ENCODE data around the gene ZNF547.

The ZNF547 gene

DNA sequence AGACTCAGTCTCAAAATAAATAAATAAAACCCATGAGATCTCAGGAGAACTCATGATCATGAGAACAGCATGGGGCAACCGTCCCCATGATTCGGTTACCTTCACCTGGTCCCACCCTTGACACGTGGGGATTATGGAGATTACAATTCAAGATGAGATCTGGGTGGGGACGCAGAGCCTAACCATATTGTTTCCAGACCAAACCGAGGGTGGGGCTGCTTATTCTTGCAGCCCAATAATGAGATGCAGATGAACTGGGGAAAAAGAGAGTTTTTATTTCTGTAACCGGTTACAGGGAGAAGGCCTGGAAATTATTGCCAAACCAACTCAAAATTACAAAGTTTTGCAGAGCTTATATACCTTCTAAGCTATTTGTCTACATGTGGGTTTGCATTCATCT is 12.8 kb downstream of the ZNF547 start:
- no peak for DNase-seq

DNA sequence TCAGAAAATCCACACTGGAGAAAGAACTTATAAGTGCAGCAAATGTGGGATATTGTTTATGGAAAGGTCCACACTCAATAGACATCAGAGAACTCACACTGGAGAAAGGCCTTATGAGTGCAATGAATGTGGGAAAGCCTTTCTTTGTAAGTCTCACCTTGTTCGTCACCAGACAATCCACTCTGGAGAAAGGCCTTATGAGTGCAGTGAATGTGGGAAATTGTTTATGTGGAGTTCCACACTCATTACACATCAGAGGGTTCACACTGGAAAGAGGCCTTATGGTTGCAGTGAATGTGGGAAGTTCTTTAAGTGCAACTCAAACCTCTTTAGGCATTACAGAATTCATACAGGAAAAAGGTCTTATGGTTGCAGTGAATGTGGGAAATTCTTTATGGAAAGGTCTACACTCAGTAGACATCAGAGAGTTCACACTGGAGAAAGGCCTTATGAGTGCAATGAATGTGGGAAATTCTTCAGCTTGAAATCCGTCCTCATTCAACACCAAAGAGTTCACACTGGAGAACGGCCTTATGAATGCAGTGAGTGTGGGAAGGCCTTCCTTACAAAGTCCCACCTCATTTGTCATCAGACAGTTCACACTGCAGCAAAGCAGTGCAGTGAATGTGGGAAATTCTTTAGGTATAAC is 14.3 kb downstream of the ZNF547 start:
- DNase-seq, result no peak

DNA sequence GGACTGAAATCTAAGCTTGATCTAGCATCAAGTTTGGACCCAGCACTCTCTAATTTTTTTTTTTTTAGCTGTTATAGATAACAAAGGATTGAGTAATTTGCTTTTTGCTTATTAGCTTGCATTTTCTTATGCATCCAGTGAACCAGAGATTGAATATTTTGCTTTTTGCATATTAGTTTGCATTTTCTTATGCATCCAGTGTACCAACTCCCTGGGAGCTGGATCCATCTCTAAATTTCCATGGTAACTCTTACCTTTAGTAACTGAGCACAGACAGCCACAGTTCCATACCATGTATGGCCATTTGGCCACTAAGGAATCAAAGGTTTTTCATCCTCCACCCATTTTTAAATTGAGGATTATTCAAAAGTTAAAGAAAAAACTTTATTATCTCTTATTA is 17.6 kb downstream of the ZNF547 start:
- no peak for DNase-seq

DNA sequence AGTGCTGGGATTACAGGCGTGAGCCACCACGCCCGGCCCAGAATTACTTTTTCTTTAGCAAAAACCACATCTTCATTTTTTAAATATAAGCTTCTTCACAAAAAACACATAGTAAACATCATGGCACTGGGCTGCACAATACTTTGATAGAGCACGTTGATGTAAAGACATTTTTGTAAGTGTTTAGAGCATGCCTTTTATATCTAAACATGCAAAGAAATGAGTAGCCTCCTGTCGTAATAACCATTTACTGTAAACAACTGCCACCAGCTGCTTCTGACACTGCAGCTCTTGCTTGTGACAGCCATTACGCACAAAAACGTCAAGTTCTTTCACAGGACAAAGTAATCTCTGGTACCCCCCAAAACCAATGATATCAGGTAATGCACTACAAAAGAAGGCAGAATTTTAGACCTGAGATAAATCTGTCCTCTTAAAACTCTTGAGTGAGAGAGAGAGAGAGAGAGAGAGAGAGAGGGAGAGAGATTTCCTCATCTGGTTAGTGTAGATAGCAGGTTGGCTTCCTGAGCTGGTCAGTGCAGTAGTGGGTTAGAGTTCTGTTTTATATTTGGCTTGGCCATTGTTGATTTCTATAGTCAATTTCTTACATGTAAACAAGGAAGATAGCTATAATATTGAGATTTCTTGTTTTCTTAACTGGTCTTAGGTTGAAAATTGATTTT is 19.6 kb downstream of the ZNF547 start:
- no peak for DNase-seq

DNA sequence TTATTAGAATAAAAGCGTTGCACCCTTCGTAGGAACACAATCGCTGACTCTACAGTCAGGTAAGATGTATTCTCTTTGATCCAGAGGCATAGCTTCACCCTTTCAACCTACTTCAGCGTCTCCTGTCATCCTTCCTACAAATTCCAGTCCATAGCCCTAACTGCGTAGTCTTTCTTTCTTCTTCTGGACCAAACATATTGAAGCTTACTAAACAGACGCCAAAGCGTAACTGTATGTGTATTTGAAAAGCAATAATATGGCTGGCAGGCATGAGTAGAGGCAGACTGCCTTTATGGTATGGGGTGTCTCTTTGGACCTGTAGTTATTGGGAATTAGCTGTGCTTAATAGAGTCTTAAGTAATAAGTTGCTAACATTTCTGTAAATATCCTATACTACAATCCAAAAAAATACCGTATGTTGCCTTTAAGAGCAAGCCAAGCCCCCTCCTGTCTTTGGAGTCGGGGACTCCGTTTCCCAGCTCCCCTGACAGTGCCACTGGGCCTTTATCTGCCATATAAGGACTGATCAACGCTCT is 25.9 kb downstream of the ZNF547 start:
- no peak for DNase-seq

DNA sequence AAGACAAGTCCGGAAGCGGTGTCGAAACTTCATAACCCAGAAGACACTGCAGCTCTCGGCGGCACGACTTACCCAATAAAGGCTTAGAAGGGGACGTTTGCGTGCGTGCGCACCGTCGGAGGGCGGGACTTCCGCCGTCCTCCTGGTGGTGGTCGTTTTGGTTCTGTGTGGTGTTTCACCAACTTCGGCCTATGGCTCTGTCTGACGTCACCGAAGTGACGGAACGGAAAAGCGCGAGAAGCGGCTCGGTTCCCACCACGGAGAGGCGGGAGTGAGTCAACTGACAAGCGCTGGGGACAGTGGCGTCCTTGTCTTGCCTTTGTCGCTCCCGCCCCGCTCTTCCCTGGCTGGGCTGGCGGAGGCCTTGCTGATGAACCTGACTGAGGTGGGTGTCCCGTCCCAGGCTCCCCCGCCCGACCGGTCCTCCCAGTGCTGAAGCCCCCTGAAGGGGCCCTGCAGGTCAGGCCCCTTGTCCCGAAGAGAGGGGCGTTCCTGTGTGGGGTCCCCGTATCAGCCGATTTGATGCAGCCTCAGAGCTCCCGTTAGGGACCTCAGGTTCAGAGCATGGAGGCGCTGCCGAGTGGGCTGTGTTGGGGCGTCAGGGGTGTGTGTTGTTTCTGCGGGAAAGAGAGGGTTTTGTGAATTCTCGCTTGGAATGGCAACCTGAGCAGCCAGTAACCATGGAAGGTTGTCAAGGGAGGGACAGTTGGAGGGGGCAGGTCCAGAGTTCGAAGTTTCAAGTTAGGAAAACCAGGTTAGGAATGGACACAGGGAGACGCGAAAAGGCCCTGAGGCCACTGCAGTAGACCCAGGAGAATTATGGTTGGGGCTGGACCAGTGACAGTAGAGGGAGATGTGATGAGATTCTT is 26.6 kb downstream of the ZNF547 start, which contains the start of gene ZNF548:
Gene ZNF548, plus strand, starts transcription at position 125 of the 869 bp plus-strand sequence. Its CDS starts 246 bp downstream, at position 371.
- peak; percentile 98 for DNase-seq

DNA sequence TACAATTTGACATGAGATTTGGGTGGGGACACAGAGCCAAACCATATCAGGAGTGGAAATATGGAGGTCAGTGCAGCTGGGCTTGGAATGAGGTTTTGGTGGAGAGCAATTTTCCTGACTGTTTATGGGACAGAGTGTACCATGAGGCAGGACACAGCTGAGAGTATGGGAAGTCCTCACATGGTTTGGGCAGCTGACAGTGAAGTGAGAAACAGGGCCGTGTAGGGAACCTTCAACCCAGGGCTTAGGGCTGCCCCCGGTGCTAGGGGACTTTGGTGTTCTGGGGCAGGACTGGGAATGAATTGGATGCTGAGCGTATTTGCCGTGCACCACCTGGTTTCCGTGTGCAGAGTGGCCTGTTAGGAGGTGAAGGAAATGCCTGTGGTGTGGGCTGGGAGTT is 32.4 kb downstream of the ZNF547 start:
- no peak for DNase-seq

DNA sequence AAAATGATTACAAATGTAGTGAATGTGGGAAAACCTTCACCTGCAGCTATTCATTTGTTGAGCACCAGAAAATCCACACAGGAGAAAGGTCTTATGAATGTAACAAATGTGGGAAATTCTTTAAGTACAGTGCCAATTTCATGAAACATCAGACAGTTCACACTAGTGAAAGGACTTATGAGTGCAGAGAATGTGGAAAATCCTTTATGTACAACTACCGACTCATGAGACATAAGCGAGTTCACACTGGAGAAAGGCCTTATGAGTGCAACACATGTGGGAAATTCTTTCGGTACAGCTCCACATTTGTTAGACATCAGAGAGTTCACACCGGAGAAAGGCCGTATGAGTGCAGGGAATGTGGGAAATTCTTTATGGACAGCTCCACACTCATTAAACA is 35.5 kb downstream of the ZNF547 start:
- DNase-seq, result no peak

DNA sequence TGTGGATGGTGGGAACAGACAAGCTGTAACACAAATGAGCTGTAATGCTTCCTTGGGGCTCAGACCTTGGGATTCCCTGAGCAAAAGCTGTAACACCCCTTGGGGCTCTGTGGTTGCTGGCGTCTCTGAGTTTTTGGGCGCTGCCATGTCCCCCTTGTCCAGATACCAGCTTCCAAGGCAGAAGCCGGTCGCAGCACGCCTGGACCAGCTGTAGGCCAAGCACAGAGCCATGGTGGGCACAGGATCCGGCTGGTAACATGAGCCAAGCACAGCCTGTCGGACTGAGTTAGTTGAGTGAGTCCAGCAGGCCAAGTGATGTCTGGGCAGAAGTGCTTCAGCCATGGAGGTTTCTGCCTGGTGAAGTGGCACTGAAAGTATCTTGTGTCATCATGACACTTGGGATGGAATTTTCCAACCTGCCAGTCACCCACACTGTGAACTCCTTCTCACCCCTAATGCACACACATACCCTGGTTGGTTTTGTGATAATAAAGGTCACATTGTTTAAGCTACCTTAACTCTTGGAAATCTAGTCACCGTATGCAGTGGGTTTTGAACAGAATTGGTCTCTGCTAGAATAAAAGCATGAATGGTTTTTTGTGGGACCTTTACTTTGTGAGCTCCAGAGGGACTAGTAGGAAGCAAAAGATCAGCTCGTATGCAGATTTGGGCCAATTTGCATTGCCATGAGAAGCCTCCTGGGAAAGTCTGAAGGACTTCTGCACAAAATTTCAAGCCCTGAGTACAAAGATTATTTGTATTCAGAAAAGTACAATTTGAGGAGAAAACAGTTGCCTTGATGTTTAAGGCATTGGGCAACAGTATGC is 40.6 kb downstream of the ZNF547 start:
- no peak for DNase-seq

DNA sequence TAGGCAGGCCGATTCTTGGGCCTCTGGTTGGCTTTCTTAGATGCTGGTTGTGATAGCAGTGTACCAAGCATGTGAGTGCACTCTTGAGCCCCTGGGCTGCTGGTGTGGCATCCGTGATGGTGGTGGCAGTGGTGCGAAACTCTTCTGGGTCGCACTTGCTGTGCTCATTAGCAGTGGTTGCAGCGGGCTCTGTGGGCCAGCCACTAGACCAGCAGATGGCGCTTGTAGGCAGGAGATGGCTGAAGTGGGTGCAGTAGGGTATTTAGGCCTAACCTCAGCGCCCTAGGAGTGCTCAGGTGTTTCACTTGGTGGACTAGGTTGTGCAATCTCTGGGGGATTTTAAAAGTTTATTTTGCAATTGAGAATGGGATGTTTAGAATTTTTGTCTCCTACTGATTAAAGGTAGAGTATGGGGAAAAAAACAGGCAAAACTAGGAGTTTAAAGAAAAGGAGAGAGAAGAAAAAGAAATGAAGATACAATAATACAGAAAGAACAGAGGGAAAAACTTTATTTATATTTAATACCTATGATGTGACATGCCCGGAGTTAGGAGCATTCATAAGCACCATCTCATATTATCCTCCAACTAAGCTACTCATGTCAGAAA is 43.3 kb downstream of the ZNF547 start:
- DNase-seq, result peak; percentile 72

DNA sequence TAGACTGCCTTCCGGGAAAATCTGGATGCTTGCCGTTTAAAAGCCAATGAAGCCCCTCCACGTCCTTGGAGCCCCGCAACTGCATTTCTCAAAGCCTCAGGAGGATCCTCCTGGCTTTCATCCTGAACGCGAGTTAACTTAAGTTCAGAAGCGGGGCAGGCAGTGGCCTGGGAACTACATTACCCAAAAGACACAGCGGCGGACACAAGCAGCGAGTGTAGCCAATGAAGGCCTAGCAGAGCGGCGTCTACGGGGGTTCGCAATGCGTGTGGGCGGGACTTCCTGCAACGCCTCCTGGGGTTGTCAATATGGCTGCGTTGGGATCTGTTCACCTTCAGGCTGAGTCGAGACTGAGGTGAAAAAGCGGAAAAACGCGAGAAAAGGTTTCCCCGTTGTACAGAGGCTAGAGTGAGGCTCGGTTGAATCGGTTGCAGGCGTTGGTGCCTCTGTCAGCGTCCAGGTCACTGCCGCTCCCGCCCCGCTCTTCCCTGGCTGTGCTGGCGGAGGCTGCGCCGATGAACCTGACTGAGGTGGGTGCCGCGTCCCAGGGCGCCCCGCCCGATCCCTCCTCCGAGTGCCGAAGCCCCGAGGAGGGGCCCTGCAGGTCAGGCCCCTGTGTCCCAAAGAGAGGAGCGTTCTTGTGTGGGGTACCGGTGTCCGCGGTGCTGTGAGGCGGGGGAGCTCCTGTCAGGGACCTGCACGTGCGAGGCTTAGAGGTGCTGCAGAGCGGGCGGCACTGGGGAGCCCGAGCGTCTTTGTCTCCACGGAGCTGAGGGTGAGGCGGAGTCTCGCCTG is 47.7 kb downstream of the ZNF547 start, which contains the start of gene ZNF17:
Gene ZNF17, plus strand, starts transcription at position 285 of the 795 bp plus-strand sequence. CDS start 2,455 bp downstream, outside the sequence.
- peak; percentile 92 for DNase-seq

DNA sequence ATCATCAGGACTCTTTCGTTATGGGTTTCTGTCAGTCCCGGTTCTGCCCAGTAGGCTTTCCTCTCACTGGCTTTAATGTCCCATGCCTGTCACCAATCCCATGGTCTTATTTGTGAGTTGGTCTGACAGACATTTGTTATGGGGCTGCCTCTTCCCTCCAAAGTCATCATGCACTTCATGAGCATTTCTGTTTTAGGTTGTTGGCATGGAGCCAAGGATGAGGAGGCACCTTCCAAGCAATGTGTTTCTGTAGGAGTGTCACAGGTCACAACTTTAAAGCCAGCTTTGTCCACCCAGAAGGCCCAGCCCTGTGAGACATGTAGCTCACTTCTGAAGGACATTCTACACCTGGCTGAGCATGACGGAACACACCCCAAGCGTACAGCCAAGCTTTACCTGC is 56.1 kb downstream of the ZNF547 start:
- DNase-seq, result no peak

DNA sequence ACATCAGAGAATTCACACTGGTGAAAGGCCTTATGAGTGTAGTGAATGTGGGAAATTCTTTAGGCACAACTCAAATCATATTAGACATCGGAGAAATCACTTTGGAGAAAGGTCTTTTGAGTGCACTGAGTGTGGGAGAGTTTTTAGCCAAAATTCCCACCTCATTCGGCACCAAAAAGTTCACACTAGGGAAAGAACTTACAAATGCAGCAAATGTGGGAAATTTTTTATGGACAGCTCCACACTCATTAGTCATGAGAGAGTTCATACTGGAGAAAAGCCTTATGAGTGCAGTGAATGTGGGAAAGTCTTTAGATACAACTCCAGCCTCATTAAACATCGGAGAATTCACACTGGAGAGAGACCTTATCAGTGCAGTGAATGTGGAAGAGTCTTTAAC is 57.7 kb downstream of the ZNF547 start:
- DNase-seq, result no peak

Data from CD4-positive, alpha-beta T cell treated with Interferon gamma for 1 hour (primary cell).